ENCODE results near the gene NDUFA8. TPM values are rescaled to one million over a fixed set of nuclear protein-coding genes. Genes with fewer than 3 reads are reported as not detected.

Gene NDUFA8
- total and polyA plus RNA-seq, 2 experiments from 2014 or later = 36.6 to 144 TPM

DNA sequence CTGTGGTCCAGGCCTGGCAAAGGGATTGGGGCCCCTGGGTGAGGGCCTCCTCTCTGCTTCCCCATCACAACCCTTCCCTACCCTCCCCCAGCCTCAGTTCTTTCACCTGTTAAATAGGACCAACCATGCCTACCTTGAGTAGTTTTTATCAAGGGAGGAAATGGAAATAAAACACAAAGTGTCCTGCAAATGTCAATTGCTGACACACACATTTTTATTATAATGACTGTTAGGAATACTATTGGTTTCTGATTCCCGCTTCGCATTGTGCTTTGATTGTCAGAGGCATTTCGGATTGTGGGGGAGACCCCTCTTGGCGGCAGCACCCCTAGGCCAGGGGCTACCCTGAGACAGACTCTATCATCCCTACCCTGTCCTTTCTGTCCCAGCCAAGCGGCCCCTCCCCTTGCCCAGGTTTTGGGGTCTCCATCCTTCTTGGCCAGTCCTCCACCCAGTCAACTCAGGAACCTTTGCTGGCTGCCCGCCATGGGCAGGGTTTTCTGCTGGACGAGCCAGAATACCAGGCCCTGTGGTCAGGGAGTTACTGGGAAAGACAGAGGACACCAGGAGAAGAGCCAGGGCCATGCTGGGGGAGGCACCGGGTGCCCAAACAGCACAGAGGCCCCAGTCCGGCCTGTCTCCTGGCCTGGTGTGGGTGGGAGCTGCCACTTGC, 48.0 kb downstream of the NDUFA8 start:
- Mint-ChIP-seq H3K27ac (no peak overlapping the region), H3K4me1 (peaks cover 45% of the 10 kb centered on the region), H3K27me3 (ENCODE audit: insufficient read depth, low read depth, poor library complexity) (peaks cover 22% of the 10 kb centered on the region), H3K4me3 (no peak overlapping the region), H3K36me3 (ENCODE audit: low read depth) (no peaks in the 10 kb centered on the region), H3K9me3 (no peaks in the 10 kb centered on the region)
- Histone ChIP-seq H3K4me1 (ENCODE audit: insufficient read depth) (peaks cover 12% of the 10 kb centered on the region; the same call in 1 of the 2 replicates), H3K4me3 (no peak overlapping the region), H3K36me3 (ENCODE audit: insufficient read depth) (no peaks in the 10 kb centered on the region), H3K9me2 (ENCODE audit: insufficient read depth) (0 out of 2 replicates have a peak, but pooled peaks cover 3% of the 10 kb centered on the region), H3K4me2 (no peak overlapping the region), H4K20me1 (replicated peaks; ENCODE audit: insufficient read depth) (no peaks in the 10 kb centered on the region), H3K79me2 (replicated peaks; ENCODE audit: insufficient read depth) (no peaks in the 10 kb centered on the region), H3K27me3 (ENCODE audit: insufficient read depth) (no peaks in the 10 kb centered on the region), H2AFZ (no peak overlapping the region), H3F3A (replicated peaks; ENCODE audit: low read depth) (no peaks in the 10 kb centered on the region), H3K27ac (ENCODE audit: low read depth) (no peak overlapping the region)
- TF ChIP-seq EZH2phosphoT487 (IDR thresholded peaks at IDR 0.05; ENCODE audit: unreplicated experiment) = no peak
- no peak for TF ChIP-seq JUNB (IDR thresholded peaks at IDR 0.05; ENCODE audit: unreplicated experiment)
- TF ChIP-seq, protein P1, sequence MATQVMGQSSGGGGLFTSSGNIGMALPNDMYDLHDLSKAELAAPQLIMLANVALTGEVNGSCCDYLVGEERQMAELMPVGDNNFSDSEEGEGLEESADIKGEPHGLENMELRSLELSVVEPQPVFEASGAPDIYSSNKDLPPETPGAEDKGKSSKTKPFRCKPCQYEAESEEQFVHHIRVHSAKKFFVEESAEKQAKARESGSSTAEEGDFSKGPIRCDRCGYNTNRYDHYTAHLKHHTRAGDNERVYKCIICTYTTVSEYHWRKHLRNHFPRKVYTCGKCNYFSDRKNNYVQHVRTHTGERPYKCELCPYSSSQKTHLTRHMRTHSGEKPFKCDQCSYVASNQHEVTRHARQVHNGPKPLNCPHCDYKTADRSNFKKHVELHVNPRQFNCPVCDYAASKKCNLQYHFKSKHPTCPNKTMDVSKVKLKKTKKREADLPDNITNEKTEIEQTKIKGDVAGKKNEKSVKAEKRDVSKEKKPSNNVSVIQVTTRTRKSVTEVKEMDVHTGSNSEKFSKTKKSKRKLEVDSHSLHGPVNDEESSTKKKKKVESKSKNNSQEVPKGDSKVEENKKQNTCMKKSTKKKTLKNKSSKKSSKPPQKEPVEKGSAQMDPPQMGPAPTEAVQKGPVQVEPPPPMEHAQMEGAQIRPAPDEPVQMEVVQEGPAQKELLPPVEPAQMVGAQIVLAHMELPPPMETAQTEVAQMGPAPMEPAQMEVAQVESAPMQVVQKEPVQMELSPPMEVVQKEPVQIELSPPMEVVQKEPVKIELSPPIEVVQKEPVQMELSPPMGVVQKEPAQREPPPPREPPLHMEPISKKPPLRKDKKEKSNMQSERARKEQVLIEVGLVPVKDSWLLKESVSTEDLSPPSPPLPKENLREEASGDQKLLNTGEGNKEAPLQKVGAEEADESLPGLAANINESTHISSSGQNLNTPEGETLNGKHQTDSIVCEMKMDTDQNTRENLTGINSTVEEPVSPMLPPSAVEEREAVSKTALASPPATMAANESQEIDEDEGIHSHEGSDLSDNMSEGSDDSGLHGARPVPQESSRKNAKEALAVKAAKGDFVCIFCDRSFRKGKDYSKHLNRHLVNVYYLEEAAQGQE (IDR thresholded peaks at IDR 0.05; ENCODE audit: unreplicated experiment) = no peak
- TF ChIP-seq NANOG (IDR thresholded peaks at IDR 0.05; ENCODE audit: borderline replicate concordance) = no peak
- TF ChIP-seq, protein P2, sequence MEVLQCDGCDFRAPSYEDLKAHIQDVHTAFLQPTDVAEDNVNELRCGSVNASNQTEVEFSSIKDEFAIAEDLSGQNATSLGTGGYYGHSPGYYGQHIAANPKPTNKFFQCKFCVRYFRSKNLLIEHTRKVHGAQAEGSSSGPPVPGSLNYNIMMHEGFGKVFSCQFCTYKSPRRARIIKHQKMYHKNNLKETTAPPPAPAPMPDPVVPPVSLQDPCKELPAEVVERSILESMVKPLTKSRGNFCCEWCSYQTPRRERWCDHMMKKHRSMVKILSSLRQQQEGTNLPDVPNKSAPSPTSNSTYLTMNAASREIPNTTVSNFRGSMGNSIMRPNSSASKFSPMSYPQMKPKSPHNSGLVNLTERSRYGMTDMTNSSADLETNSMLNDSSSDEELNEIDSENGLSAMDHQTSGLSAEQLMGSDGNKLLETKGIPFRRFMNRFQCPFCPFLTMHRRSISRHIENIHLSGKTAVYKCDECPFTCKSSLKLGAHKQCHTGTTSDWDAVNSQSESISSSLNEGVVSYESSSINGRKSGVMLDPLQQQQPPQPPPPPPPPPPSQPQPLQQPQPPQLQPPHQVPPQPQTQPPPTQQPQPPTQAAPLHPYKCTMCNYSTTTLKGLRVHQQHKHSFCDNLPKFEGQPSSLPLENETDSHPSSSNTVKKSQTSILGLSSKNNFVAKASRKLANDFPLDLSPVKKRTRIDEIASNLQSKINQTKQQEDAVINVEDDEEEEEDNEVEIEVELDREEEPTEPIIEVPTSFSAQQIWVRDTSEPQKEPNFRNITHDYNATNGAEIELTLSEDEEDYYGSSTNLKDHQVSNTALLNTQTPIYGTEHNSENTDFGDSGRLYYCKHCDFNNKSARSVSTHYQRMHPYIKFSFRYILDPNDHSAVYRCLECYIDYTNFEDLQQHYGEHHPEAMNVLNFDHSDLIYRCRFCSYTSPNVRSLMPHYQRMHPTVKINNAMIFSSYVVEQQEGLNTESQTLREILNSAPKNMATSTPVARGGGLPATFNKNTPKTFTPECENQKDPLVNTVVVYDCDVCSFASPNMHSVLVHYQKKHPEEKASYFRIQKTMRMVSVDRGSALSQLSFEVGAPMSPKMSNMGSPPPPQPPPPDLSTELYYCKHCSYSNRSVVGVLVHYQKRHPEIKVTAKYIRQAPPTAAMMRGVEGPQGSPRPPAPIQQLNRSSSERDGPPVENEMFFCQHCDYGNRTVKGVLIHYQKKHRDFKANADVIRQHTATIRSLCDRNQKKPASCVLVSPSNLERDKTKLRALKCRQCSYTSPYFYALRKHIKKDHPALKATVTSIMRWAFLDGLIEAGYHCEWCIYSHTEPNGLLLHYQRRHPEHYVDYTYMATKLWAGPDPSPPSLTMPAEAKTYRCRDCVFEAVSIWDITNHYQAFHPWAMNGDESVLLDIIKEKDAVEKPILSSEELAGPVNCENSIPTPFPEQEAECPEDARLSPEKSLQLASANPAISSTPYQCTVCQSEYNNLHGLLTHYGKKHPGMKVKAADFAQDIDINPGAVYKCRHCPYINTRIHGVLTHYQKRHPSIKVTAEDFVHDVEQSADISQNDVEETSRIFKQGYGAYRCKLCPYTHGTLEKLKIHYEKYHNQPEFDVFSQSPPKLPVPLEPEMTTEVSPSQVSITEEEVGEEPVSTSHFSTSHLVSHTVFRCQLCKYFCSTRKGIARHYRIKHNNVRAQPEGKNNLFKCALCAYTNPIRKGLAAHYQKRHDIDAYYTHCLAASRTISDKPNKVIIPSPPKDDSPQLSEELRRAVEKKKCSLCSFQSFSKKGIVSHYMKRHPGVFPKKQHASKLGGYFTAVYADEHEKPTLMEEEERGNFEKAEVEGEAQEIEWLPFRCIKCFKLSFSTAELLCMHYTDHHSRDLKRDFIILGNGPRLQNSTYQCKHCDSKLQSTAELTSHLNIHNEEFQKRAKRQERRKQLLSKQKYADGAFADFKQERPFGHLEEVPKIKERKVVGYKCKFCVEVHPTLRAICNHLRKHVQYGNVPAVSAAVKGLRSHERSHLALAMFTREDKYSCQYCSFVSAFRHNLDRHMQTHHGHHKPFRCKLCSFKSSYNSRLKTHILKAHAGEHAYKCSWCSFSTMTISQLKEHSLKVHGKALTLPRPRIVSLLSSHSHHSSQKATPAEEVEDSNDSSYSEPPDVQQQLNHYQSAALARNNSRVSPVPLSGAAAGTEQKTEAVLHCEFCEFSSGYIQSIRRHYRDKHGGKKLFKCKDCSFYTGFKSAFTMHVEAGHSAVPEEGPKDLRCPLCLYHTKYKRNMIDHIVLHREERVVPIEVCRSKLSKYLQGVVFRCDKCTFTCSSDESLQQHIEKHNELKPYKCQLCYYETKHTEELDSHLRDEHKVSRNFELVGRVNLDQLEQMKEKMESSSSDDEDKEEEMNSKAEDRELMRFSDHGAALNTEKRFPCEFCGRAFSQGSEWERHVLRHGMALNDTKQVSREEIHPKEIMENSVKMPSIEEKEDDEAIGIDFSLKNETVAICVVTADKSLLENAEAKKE (CRISPR knock-in tag; IDR thresholded peaks at IDR 0.05) = no peak
- TF ChIP-seq, protein P3, sequence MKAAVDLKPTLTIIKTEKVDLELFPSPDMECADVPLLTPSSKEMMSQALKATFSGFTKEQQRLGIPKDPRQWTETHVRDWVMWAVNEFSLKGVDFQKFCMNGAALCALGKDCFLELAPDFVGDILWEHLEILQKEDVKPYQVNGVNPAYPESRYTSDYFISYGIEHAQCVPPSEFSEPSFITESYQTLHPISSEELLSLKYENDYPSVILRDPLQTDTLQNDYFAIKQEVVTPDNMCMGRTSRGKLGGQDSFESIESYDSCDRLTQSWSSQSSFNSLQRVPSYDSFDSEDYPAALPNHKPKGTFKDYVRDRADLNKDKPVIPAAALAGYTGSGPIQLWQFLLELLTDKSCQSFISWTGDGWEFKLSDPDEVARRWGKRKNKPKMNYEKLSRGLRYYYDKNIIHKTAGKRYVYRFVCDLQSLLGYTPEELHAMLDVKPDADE (IDR thresholded peaks at IDR 0.05) = no peak
- no peak for TF ChIP-seq ZNF114 (CRISPR knock-in tag; IDR thresholded peaks at IDR 0.05)
- no peak for TF ChIP-seq EZH2 (IDR thresholded peaks at IDR 0.05; ENCODE audit: low read depth, unreplicated experiment)
- TF ChIP-seq CREB1 (CRISPR knock-in tag; IDR thresholded peaks at IDR 0.05; ENCODE audit: low read depth) = no peak
- TF ChIP-seq STAT1 (IDR thresholded peaks at IDR 0.05; ENCODE audit: unreplicated experiment) = no peak
- TF ChIP-seq, protein P4, sequence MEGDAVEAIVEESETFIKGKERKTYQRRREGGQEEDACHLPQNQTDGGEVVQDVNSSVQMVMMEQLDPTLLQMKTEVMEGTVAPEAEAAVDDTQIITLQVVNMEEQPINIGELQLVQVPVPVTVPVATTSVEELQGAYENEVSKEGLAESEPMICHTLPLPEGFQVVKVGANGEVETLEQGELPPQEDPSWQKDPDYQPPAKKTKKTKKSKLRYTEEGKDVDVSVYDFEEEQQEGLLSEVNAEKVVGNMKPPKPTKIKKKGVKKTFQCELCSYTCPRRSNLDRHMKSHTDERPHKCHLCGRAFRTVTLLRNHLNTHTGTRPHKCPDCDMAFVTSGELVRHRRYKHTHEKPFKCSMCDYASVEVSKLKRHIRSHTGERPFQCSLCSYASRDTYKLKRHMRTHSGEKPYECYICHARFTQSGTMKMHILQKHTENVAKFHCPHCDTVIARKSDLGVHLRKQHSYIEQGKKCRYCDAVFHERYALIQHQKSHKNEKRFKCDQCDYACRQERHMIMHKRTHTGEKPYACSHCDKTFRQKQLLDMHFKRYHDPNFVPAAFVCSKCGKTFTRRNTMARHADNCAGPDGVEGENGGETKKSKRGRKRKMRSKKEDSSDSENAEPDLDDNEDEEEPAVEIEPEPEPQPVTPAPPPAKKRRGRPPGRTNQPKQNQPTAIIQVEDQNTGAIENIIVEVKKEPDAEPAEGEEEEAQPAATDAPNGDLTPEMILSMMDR (conservative IDR thresholded peaks at IDR 0.05; ENCODE audit: low read depth in 2 of 2) = no peak
- TF ChIP-seq ZNF331 (CRISPR knock-in tag; IDR thresholded peaks at IDR 0.05; ENCODE audit: low read depth) = no peak
- no peak for TF ChIP-seq POLR2AphosphoS5 (IDR thresholded peaks at IDR 0.05; ENCODE audit: low read depth)
- no peak for DNase-seq (ENCODE audit: low spot score)
- no peak for ATAC-seq

All from GM23338 (cell line).